Measurements from ENCODE around the gene TXLNA.

GRCh38 chr1:32192220-32192948 is 12.9 kb downstream of the TXLNA start:
- TF ChIP-seq CTCF (IDR thresholded peaks at IDR 0.05) (no peak), POLR2A (IDR thresholded peaks at IDR 0.05; ENCODE audit: low read length) (no peak), RARB (CRISPR knock-in tag; IDR thresholded peaks at IDR 0.05) (no peak), CEBPB (IDR thresholded peaks at IDR 0.05) (no peak), RCOR1 (IDR thresholded peaks at IDR 0.05; ENCODE audit: low read depth, low read length) (no peak), ESRRA (IDR thresholded peaks at IDR 0.05; ENCODE audit: borderline replicate concordance, low read length) (no peak), RNF2 (IDR thresholded peaks at IDR 0.05; ENCODE audit: borderline replicate concordance, low read depth) (no peak), MAZ (IDR thresholded peaks at IDR 0.05; ENCODE audit: borderline replicate concordance, low read depth, low read length) (no peak), POLR2AphosphoS2 (conservative IDR thresholded peaks at IDR 0.05; ENCODE audit: low read length) (no peak), EP300 (IDR thresholded peaks at IDR 0.05) (no peak), NFE2L2 (conservative IDR thresholded peaks at IDR 0.05; ENCODE audit: low read length) (no peak)

Data from A549 (cell line).